Astrocyte of the spinal cord (primary cell): ENCODE results near the gene SPINK9.

Experiments used
- DNase-seq: peaks from one replicate; pipeline ENCODE4 v3.0.0; 2011; ENCODE audit warnings: low read depth, low spot score
- H3K4me3 ChIP-seq: 2 replicates; pipeline ENCODE4 v1.5.1; 2011; ENCODE audit warnings: low read depth, mild to moderate bottlenecking, low read length, moderate library complexity
- CTCF ChIP-seq: IDR thresholded peaks from 2 replicates; pipeline ENCODE4 v1.5.1; 2012; ENCODE audit warnings: low read depth, mild to moderate bottlenecking, low read length, inconsistent platforms
- in situ Hi-C: cut with HindIII; loops from 2 replicates; pipeline ENCODE4 v1.10.0; 2017; ENCODE audit warnings: low sequenced_read_pairs

SPINK9 gene

GRCh38 chr5:148376198-148376597 is 40.8 kb downstream of the SPINK9 start:
- TF ChIP-seq CTCF = no peak
- no peak overlapping the region for H3K4me3 ChIP-seq
- in situ Hi-C loops = no loop called here
- no peak for DNase-seq

- H3K4me3 ChIP-seq = no peak overlapping the region
- TF ChIP-seq CTCF = no peak
- in situ Hi-C loops = no loop called here
- DNase-seq = no peak
Measured at GRCh38 chr5:148378670-148379069, 43.3 kb downstream of the SPINK9 start.

GRCh38 chr5:148379340-148379739 is 44.0 kb downstream of the SPINK9 start:
- no peak overlapping the region for H3K4me3 ChIP-seq
- in situ Hi-C loops = no loop called here
- TF ChIP-seq CTCF = no peak
- no peak for DNase-seq

- no peak for TF ChIP-seq CTCF
- H3K4me3 ChIP-seq = no peak overlapping the region
- DNase-seq = no peak
- in situ Hi-C loops = no loop called here
Measured at GRCh38 chr5:148381906-148382305, 46.5 kb downstream of the SPINK9 start.

- no peak for TF ChIP-seq CTCF
- H3K4me3 ChIP-seq = peak overlapping the region; percentile 66
- peak; percentile 25 for DNase-seq
- in situ Hi-C loops = no loop called here
Measured at GRCh38 chr5:148382961-148383360, 47.6 kb downstream of the SPINK9 start.

GRCh38 chr5:148383564-148384379 is 48.4 kb downstream of the SPINK9 start, which contains the start of gene FBXO38:
TSS of gene FBXO38 (plus strand) at chr5:148383958. CDS start at chr5:148394777, 10,819 bp downstream.
- peak; percentile 97 for DNase-seq
- H3K4me3 ChIP-seq = peak within 1 kb of the TSS; percentile 66
- in situ Hi-C loops = no loop called here
- no peak for TF ChIP-seq CTCF

- TF ChIP-seq CTCF = no peak
- in situ Hi-C loops = no loop called here
- peak overlapping the region; percentile 66 for H3K4me3 ChIP-seq
- DNase-seq = no peak
Measured at GRCh38 chr5:148384380-148384737, 49.0 kb downstream of the SPINK9 start.
